ENCODE measurements around the gene MIF4GD.

MIF4GD gene

DNA sequence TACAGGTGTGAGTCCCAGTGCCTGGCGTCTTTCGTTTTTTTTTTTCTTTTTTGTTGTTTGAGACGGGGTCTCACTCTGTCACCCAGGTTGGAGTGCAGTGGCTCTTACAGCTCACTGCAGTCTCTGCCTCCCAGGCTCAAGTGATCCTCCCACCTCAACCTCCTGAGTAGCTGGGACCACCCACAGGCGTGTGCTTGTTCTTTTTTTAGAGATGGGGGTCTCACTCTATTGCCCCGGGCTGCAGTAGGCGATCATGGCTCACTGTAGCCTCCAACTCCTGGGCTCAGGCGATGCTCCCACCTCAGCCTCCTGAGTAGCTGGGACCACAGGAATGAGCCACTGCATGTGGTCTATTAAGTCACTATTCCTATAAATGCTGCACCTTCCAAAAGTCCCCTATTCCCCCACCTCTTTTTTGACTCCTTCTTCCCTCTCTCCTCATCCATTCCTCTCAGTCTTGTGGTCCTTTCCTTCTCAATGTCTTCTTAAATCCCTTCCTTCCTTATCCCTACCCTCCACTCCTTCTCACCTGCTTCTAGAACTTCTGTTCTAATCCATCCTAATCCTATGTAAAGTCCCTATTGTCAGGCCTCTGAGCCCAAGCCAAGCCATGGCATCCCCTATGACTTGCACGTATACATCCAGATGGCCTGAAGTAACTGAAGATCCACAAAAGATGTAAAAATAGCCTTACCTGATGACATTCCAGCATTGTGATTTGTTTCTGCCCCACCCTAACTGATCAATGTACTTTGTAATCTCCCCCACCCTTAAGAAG is 18.8 kb downstream of the MIF4GD start:
- TF ChIP-seq CTCF (IDR thresholded peaks at IDR 0.05; ENCODE audit: insufficient read depth, low read depth, low read length, missing control alignments), result no peak
- no peak for DNase-seq (ENCODE audit: low read depth)
- no peak overlapping the region for H3K4me3 ChIP-seq (ENCODE audit: low read depth, low read length)

DNA sequence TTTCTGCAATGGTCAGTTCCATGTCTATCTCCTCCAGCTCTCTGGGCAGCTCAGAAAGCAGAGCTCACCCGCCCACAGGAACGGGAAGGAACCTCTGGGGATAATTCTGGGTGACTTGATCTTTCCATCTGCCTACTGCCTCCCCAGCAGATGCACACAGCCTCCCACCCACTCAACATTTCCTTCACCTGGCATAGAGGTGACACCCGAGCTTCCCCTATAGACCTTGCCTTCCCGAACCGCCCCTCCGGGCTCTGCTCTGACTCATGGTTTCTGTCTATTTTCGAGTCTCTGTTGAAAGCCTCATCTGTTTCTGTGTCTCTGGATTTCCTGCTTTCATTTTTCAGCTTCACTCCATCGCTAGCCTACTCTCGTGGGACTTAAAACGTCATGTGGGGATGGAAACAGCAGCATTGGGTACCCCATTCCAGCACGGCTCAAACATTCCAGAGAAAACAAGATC is 21.0 kb downstream of the MIF4GD start:
- H3K4me3 ChIP-seq (ENCODE audit: low read depth, low read length), result peak overlapping the region; percentile 38
- no peak for TF ChIP-seq CTCF (IDR thresholded peaks at IDR 0.05; ENCODE audit: insufficient read depth, low read depth, low read length, missing control alignments)
- peak; percentile 87 for DNase-seq (ENCODE audit: low read depth)

GRCh38 chr17:75249564-75249963 is 21.5 kb downstream of the MIF4GD start:
- peak overlapping the region; percentile 38; the same call in 1 of the 2 replicates for H3K4me3 ChIP-seq (ENCODE audit: low read depth, low read length)
- DNase-seq (ENCODE audit: low read depth), result no peak
- TF ChIP-seq CTCF (IDR thresholded peaks at IDR 0.05; ENCODE audit: insufficient read depth, low read depth, low read length, missing control alignments), result no peak

- no peak for TF ChIP-seq CTCF (IDR thresholded peaks at IDR 0.05; ENCODE audit: insufficient read depth, low read depth, low read length, missing control alignments)
- no peak overlapping the region for H3K4me3 ChIP-seq (ENCODE audit: low read depth, low read length)
- DNase-seq (ENCODE audit: low read depth), result no peak
Measured at GRCh38 chr17:75246404-75246803, 24.6 kb downstream of the MIF4GD start.

DNA sequence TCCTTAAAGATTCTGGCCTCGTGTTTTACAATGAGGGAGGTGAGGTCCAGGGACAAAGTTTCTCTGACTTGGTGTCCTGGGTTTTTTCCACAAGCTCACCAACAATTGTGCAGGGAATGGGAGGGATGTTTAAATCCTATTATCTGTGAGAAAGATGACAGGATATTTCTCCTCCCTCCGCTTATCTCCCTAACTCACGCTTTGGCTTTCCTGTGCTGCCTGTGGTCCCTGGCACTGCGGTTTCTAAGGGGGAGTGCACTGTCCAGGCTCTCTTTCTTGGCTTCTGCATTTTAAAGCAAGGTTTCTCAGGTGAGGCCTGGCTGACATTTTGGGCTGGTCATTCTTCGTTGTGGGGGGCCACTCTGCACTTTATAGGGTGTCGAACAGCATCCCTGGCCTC is 26.0 kb downstream of the MIF4GD start:
- no peak overlapping the region for H3K4me3 ChIP-seq (ENCODE audit: low read depth, low read length)
- TF ChIP-seq CTCF (IDR thresholded peaks at IDR 0.05; ENCODE audit: insufficient read depth, low read depth, low read length, missing control alignments), result no peak

GRCh38 chr17:75244133-75244866 is 26.7 kb downstream of the MIF4GD start:
- no peak for DNase-seq (ENCODE audit: low read depth)
- TF ChIP-seq CTCF (IDR thresholded peaks at IDR 0.05; ENCODE audit: insufficient read depth, low read depth, low read length, missing control alignments), result no peak
- no peak overlapping the region for H3K4me3 ChIP-seq (ENCODE audit: low read depth, low read length)

More for the DNA sequence above, 26.0 kb downstream of the MIF4GD start:
- no peak for DNase-seq (ENCODE audit: low read depth)
